SK-N-SH (cell line): ENCODE measurements around the gene BRWD1. TPM values are rescaled to one million over a fixed set of nuclear protein-coding genes. Genes with fewer than 3 reads are reported as not detected.

Experiments
- CTCF ChIA-PET: fragments of 300-600, 350-600 bp; formaldehyde crosslinking; extraction: SDS; loops from one replicate; lab custom pipeline; 2021; lab: Yijun Ruan, JAX
- POLR2A ChIA-PET: fragments of 350-600 bp; sonication (Branson Sonifier 250); formaldehyde crosslinking; extraction: SDS; loops from one replicate; lab custom pipeline; 2020; ENCODE audit warnings: antibody characterized with exemption, inconsistent platforms; lab: Yijun Ruan, JAX
- DNase-seq: peaks from one replicate; pipeline ENCODE4 v3.0.0; 2012
- H2AFZ ChIP-seq: fragments of 200-600 bp; sonication (generic); 2 replicates; pipeline ENCODE4 v1.8.1; 2016; ENCODE audit warnings: antibody characterized with exemption, mild to moderate bottlenecking, low read depth
- H3F3A ChIP-seq: fragments of 200-600 bp; sonication (generic); replicated peaks from 2 replicates; pipeline ENCODE3; 2016; ENCODE audit warnings: antibody characterized with exemption, mild to moderate bottlenecking; ENCODE audit not compliant: insufficient read depth
- H3K27ac ChIP-seq, 2 experiments: fragments of 200-500 bp in 1 of 2; fragments of 200-600 bp in 1 of 2; sonication (Bioruptor generic) in 1 of 2; sonication (generic), shearing (Covaris generic) in 1 of 2; 2 replicates each; pipeline versions ENCODE4 v1.5.1 to v1.6.1; 2014 to 2016; ENCODE audit warnings: low read depth in 2 of 2, inconsistent platforms in 1 of 2, low read length in 1 of 2, mild to moderate bottlenecking in 1 of 2, mixed read lengths in 1 of 2
- H3K27me3 ChIP-seq: fragments of 200-600 bp; sonication (generic), shearing (Covaris generic); 2 replicates; pipeline ENCODE4 v1.6.1; 2016; ENCODE audit warnings: mixed run types; ENCODE audit not compliant: insufficient read depth
- H3K36me3 ChIP-seq, 2 experiments: fragments of 200-500 bp in 1 of 2; fragments of 200-600 bp in 1 of 2; sonication (Bioruptor generic) in 1 of 2; sonication (generic) in 1 of 2; replicated peaks in 1 of 2; 2 replicates each; pipeline versions ENCODE3 to v1.5.1; 2014 to 2016; ENCODE audit warnings: low read length in 1 of 2, mild to moderate bottlenecking in 1 of 2; ENCODE audit not compliant: insufficient read depth in 2 of 2, control insufficient read depth in 1 of 2
- H3K4me1 ChIP-seq, 2 experiments: fragments of 200-500 bp in 1 of 2; fragments of 200-600 bp in 1 of 2; sonication (Bioruptor generic) in 1 of 2; sonication (generic), shearing (Covaris generic) in 1 of 2; 2 replicates each; pipeline versions ENCODE4 v1.5.1 to v1.6.1; 2014 to 2016; ENCODE audit warnings: low read depth in 1 of 2, low read length in 1 of 2, mixed run types in 1 of 2; ENCODE audit not compliant: insufficient read depth in 2 of 2, control insufficient read depth in 1 of 2
- H3K4me2 ChIP-seq: fragments of 200-600 bp; sonication (generic), shearing (Covaris generic); 2 replicates; pipeline ENCODE4 v1.6.1; 2017; ENCODE audit warnings: mixed run types
- H3K4me3 ChIP-seq, 2 experiments: fragments of 200-500 bp in 1 of 2; fragments of 200-600 bp in 1 of 2; sonication (Bioruptor generic) in 1 of 2; sonication (generic), shearing (Covaris generic) in 1 of 2; 2 replicates each; pipeline versions ENCODE4 v1.5.1 to v1.8.1; 2014 to 2016; ENCODE audit warnings: low read depth in 2 of 2, inconsistent platforms in 1 of 2, low read length in 1 of 2, mild to moderate bottlenecking in 1 of 2, mixed read lengths in 1 of 2, moderate library complexity in 1 of 2
- H3K79me2 ChIP-seq: fragments of 200-600 bp; sonication (generic); 2 replicates; pipeline ENCODE4 v1.8.1; 2017; ENCODE audit warnings: mild to moderate bottlenecking; ENCODE audit not compliant: insufficient read depth
- H3K9ac ChIP-seq: fragments of 200-600 bp; sonication (generic); 2 replicates; pipeline ENCODE4 v1.6.1; 2017; ENCODE audit warnings: mixed run types
- H3K9me2 ChIP-seq: fragments of 200-600 bp; sonication (generic); 2 replicates; pipeline ENCODE4 v1.6.1; 2017; ENCODE audit warnings: mixed run types
- H3K9me3 ChIP-seq: fragments of 200-600 bp; sonication (generic); 2 replicates; pipeline ENCODE4 v1.6.1; 2017; ENCODE audit warnings: mixed run types, mild to moderate bottlenecking, moderate library complexity
- H4K20me1 ChIP-seq: fragments of 200-600 bp; sonication (generic); 2 replicates; pipeline ENCODE4 v1.6.1; 2017; ENCODE audit warnings: mild to moderate bottlenecking, mixed run types; ENCODE audit not compliant: insufficient read depth
- CHD2 ChIP-seq: fragments of 150-350 bp; IDR thresholded peaks from 2 replicates; pipeline ENCODE4 v1.6.1; 2018; ENCODE audit warnings: low read length; ENCODE audit not compliant: partially characterized antibody
- FOSL2 ChIP-seq: IDR thresholded peaks from 2 replicates; pipeline ENCODE4 v1.4.0; 2012; ENCODE audit warnings: low read depth, mild to moderate bottlenecking, moderate library complexity, borderline replicate concordance
- FOXJ3 ChIP-seq: sonication (generic); formaldehyde crosslinking; IDR thresholded peaks from 2 replicates; pipeline ENCODE4 v1.5.1; 2020; ENCODE audit warnings: mild to moderate bottlenecking, missing genetic modification reagents
- GABPA ChIP-seq: IDR thresholded peaks from 2 replicates; pipeline ENCODE4 v1.4.0; 2012; ENCODE audit warnings: low read depth, mild to moderate bottlenecking
- IRF3 ChIP-seq: fragments of 150-350 bp; IDR thresholded peaks from 2 replicates; pipeline ENCODE4 v1.6.1; 2016; ENCODE audit warnings: mild to moderate bottlenecking, low read depth, low read length
- MXI1 ChIP-seq: IDR thresholded peaks from 2 replicates; pipeline ENCODE4 v1.6.1; 2012; ENCODE audit warnings: mild to moderate bottlenecking, low read depth, low read length, improper control_type of control experiment
- NFIC ChIP-seq: IDR thresholded peaks from 2 replicates; pipeline ENCODE4 v1.4.0; 2012; ENCODE audit warnings: borderline replicate concordance
- POLR2AphosphoS5 ChIP-seq: IDR thresholded peaks from 2 replicates; pipeline ENCODE4 v1.6.1; 2012; ENCODE audit warnings: low read depth, low read length
- RAD21 ChIP-seq: IDR thresholded peaks from 2 replicates; pipeline ENCODE4 v1.6.1; 2012; ENCODE audit warnings: mild to moderate bottlenecking, low read length
- RCOR1 ChIP-seq: fragments of 150-350 bp; IDR thresholded peaks from 2 replicates; pipeline ENCODE4 v1.6.1; 2017; ENCODE audit warnings: antibody characterized with exemption, low read length
- REST ChIP-seq: IDR thresholded peaks from 2 replicates; pipeline ENCODE4 v1.6.1; 2012; ENCODE audit warnings: mild to moderate bottlenecking, low read depth, low read length, moderate library complexity
- RXRA ChIP-seq: IDR thresholded peaks from 2 replicates; pipeline ENCODE4 v1.4.0; 2012; ENCODE audit warnings: low read depth, mild to moderate bottlenecking, borderline replicate concordance
- USF1 ChIP-seq: IDR thresholded peaks from 2 replicates; pipeline ENCODE4 v1.4.0; 2012; ENCODE audit warnings: low read depth, borderline replicate concordance
- ZBTB33 ChIP-seq: IDR thresholded peaks from 2 replicates; pipeline ENCODE4 v1.4.0; 2012; ENCODE audit warnings: low read depth, borderline replicate concordance
- WGBS: methylation state at CpG from one replicate; pipeline ENCODE4 v1.1.6; 2017; ENCODE audit warnings: low lambda C conversion rate; 5-methylcytosine and 5-hydroxymethylcytosine counted together
- polyA plus RNA-seq, 3 experiments: library from polyadenylated mRNA; depleted of rRNA; stranded (reverse); fragments of >200 nt; gene quantifications; 2 replicates each; pipeline ENCODE4 v1.2.3, GENCODE V29; 2012
- TF ChIP-seq, protein P1 (sequence below): IDR thresholded peaks from 2 replicates; pipeline ENCODE4 v1.4.0; 2012; ENCODE audit warnings: low read depth

The BRWD1 gene
- polyA plus RNA-seq, 1 of the 3 experiments (the other 2 are of a cell fraction) = 7.9 TPM

DNA sequence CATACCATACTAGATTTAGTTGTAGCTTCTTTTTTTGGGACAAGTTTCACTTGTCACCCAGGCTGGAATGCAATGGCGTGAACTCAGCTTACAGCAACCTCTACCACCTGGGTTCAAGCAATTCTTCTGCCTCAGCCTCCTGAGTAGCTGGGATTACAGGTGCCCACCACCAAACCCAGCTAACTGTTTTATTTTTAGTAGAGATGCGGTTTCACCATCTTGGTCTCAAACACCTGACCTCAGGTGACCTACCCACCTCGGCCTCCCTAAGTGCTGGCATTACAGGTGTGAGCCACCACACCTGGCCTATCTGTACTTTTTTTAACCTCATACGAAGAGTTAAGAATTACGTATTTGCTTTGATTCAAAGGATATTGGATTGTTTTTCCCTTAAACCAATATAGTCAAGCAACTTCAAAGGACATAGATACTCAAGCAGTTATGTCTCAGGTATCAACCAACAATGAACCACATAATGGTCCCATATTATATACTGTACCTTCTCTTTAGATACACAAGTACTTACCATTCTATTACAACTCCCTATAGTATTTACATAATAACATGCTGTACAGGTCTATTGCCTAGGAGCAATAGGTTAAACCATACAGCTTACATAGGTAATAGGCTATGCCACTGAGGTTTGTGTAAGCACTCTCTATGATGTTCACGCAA lies 28.0 kb upstream of the BRWD1 start:
- Histone ChIP-seq H3K4me2 (no peak overlapping the region), H3K9ac (no peak overlapping the region), H3K9me2 (no peaks in the 10 kb centered on the region), H3K4me1 (peaks cover 9% of the 10 kb centered on the region in 2 experiments; a peak in 3 of 4 replicates), H3K27ac (no peak overlapping the region), H3F3A (peaks cover 36% of the 10 kb centered on the region), H3K4me3 (no peak overlapping the region), H4K20me1 (peaks cover 29% of the 10 kb centered on the region), H2AFZ (no peak overlapping the region), H3K36me3 (peaks cover 46 to 49% of the 10 kb centered on the region in 2 experiments), H3K79me2 (peaks cover 28% of the 10 kb centered on the region), H3K9me3 (no peaks in the 10 kb centered on the region), H3K27me3 (no peaks in the 10 kb centered on the region)
- no peak for TF ChIP-seq FOXJ3 (CRISPR knock-in tag)
- no peak for TF ChIP-seq IRF3
- TF ChIP-seq ZBTB33 = no peak
- no peak for TF ChIP-seq RXRA
- TF ChIP-seq POLR2AphosphoS5 = peak; percentile 8; the same call in 1 of the 2 replicates
- ChIA-PET CTCF (no interaction called here), POLR2A (interaction anchor here (0.9 to 1.3 kb wide), 2 partner anchors 8 to 15 kb away, joined by 3 to 5 read pairs; partner anchors contain the start of gene HMGN1)
- WGBS = 94% methylated on average over 6 of the region's 6 CpGs
- no peak for DNase-seq

DNA sequence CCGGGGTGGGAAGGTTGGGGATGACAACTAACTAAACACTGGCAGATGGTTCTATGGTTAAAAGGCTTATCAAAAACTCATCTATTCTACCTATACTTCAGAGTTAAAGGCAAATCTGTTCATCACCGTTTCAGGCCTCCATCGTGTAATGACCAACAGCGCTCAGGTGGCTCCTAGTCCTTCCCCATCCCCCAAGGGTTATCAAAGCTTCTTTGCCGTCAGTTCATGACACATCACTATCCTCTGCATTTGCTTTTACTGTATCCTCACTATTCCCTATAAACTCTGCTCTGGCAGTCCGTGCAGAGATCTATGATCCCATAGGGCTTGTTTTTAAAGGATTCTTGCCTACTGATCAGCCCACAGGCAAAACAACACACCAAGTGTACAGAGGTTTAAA lies 27.3 kb upstream of the BRWD1 start:
- no peak overlapping the region for H2AFZ ChIP-seq
- no peak overlapping the region for H3K27ac ChIP-seq
- ChIA-PET CTCF (no interaction called here), POLR2A (interaction anchor here (0.9 to 1.3 kb wide), 2 partner anchors 9 to 14 kb away, joined by 3 to 5 read pairs; partner anchors contain the start of gene HMGN1)
- DNase-seq = no peak
- peaks cover 21% of the 10 kb centered on the region for H3K79me2 ChIP-seq
- H3K4me3 ChIP-seq = no peak overlapping the region
- 93% methylated on average over 6 of the region's 6 CpGs for WGBS
- TF ChIP-seq FOSL2 (no peak), USF1 (no peak), NFIC (no peak), MXI1 (no peak), RCOR1 (no peak), REST (no peak), CHD2 (no peak), RAD21 (no peak), GABPA (no peak)
- TF ChIP-seq, protein P1, sequence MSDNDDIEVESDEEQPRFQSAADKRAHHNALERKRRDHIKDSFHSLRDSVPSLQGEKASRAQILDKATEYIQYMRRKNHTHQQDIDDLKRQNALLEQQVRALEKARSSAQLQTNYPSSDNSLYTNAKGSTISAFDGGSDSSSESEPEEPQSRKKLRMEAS = no peak
- no peaks in the 10 kb centered on the region for H3K9me2 ChIP-seq
- peaks cover 36% of the 10 kb centered on the region for H3F3A ChIP-seq
- no peaks in the 10 kb centered on the region for H3K27me3 ChIP-seq
- H3K9ac ChIP-seq = no peak overlapping the region
- no peaks in the 10 kb centered on the region for H3K9me3 ChIP-seq
- H3K4me2 ChIP-seq = no peak overlapping the region
- H3K4me1 ChIP-seq = peaks cover 3 to 4% of the 10 kb centered on the region in 2 experiments; a peak in 3 of 4 replicates
- H3K36me3 ChIP-seq = peaks cover 39 to 46% of the 10 kb centered on the region in 2 experiments
- H4K20me1 ChIP-seq = peaks cover 22% of the 10 kb centered on the region
